ENCODE measurements around the gene FAM89A.

DNA sequence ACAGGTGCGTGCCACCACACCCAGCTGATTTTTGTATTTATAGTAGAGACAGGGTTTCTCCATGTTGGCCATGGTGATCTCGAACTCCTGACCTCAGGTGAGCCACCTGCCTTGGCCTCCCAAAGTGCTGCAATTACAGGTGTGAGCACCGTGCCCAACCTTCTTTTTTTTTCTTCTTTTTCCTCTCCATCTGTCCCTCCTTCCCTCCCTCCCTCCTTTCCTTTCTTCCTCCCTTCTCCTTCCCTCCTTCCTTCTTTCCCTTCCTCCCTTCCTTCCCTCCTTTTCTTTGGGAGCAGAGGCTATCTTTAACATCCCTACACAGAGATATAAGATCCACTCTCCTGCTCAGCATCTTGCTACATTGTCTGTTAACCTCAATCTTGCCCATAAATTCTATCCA is 24.4 kb upstream of the FAM89A start:
- TF ChIP-seq, protein P1, sequence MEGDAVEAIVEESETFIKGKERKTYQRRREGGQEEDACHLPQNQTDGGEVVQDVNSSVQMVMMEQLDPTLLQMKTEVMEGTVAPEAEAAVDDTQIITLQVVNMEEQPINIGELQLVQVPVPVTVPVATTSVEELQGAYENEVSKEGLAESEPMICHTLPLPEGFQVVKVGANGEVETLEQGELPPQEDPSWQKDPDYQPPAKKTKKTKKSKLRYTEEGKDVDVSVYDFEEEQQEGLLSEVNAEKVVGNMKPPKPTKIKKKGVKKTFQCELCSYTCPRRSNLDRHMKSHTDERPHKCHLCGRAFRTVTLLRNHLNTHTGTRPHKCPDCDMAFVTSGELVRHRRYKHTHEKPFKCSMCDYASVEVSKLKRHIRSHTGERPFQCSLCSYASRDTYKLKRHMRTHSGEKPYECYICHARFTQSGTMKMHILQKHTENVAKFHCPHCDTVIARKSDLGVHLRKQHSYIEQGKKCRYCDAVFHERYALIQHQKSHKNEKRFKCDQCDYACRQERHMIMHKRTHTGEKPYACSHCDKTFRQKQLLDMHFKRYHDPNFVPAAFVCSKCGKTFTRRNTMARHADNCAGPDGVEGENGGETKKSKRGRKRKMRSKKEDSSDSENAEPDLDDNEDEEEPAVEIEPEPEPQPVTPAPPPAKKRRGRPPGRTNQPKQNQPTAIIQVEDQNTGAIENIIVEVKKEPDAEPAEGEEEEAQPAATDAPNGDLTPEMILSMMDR (IDR thresholded peaks at IDR 0.05): no peak
- TF ChIP-seq EZH2 (IDR thresholded peaks at IDR 0.05; ENCODE audit: borderline replicate concordance, insufficient read depth, low read depth, low read length, poor library complexity, severe bottlenecking): no peak

All from B cell (primary cell).